ENCODE measurements around the gene FES.

DNA sequence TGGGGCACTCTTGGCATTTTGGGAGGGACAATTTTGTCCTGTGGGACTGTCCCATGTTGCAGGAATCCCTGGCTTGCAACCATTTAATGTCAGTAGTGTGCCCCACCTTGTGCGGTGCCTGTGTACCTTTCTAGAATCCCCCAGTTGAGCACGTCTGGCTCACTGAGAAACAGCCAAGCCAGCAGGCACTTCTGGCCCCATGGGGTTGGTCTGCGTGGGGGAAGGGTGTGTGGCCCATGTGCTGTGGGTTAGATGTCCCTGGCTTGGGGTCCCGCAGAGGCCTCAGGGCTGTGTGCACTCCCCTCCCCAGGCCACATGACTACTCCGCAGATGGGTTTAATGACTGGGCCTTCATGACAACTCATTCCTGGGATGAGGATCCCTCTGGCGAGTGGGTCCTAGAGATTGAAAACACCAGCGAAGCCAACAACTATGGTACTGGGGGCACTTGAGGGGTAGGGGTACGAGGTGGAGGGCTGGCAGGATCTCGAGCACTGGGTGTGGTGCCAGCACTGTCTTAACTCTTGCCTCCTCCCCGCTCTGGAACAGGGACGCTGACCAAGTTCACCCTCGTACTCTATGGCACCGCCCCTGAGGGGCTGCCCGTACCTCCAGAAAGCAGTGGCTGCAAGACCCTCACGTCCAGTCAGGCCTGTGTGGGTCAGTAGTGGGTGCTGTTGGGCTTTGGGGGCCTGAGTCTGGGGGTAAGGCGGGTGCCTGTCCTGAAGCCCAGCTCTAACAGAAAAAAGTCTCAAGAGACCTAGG lies 3.7 kb upstream of the FES start:
- TF ChIP-seq, protein P1, sequence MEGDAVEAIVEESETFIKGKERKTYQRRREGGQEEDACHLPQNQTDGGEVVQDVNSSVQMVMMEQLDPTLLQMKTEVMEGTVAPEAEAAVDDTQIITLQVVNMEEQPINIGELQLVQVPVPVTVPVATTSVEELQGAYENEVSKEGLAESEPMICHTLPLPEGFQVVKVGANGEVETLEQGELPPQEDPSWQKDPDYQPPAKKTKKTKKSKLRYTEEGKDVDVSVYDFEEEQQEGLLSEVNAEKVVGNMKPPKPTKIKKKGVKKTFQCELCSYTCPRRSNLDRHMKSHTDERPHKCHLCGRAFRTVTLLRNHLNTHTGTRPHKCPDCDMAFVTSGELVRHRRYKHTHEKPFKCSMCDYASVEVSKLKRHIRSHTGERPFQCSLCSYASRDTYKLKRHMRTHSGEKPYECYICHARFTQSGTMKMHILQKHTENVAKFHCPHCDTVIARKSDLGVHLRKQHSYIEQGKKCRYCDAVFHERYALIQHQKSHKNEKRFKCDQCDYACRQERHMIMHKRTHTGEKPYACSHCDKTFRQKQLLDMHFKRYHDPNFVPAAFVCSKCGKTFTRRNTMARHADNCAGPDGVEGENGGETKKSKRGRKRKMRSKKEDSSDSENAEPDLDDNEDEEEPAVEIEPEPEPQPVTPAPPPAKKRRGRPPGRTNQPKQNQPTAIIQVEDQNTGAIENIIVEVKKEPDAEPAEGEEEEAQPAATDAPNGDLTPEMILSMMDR (IDR thresholded peaks at IDR 0.05; ENCODE audit: low read depth, low read length, poor library complexity, severe bottlenecking) = no peak
- no peak for TF ChIP-seq EZH2phosphoT487 (IDR thresholded peaks at IDR 0.05; ENCODE audit: borderline replicate concordance, low read length)

Data from DOHH2 (cell line).